Measurements from ENCODE around the gene PLXNA4.

GRCh38 chr7:132482866-132483265, 93.4 kb downstream of the PLXNA4 start:
- TF ChIP-seq CTCF (IDR thresholded peaks at IDR 0.05; ENCODE audit: low read depth, low read length): no peak
- TF ChIP-seq EZH2phosphoT487 (IDR thresholded peaks at IDR 0.05; ENCODE audit: low read depth): no peak
